ENCODE measurements around the gene PHF20. TPM values are rescaled to one million over a fixed set of nuclear protein-coding genes. Genes with fewer than 3 reads are reported as not detected.
A peak's percentile ranks its signal among the peaks of the same experiment; 100 is the strongest.

Gene PHF20
- total and polyA plus RNA-seq, 2 donors (not counting 3 experiments of a cell fraction or from before 2014, with no cell fraction given): 25.0 to 45.8 TPM

DNA sequence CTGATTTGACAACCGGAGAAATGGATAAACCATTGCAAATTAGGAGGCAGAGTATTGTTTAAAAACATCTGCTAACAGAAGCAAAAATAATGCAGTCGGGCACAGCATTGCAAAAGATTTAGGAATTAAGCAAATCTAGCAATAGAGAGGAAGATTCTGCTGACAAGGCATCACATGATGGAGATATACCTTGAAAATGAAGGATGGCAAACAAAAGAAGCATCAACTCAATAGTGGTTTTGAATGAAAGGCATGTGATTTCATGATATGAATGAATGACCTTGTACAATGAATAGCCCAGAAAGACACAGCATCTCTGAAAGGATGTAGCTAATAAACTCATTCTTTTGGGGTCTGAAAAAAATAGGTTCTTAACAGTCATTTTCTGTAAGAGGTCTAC, 21.2 kb upstream of the PHF20 start:
- H3K9me3 ChIP-seq (replicated peaks; ENCODE audit: control insufficient read depth, insufficient read depth, low read length): no peaks in the 10 kb centered on the region
- TF ChIP-seq, protein P1, sequence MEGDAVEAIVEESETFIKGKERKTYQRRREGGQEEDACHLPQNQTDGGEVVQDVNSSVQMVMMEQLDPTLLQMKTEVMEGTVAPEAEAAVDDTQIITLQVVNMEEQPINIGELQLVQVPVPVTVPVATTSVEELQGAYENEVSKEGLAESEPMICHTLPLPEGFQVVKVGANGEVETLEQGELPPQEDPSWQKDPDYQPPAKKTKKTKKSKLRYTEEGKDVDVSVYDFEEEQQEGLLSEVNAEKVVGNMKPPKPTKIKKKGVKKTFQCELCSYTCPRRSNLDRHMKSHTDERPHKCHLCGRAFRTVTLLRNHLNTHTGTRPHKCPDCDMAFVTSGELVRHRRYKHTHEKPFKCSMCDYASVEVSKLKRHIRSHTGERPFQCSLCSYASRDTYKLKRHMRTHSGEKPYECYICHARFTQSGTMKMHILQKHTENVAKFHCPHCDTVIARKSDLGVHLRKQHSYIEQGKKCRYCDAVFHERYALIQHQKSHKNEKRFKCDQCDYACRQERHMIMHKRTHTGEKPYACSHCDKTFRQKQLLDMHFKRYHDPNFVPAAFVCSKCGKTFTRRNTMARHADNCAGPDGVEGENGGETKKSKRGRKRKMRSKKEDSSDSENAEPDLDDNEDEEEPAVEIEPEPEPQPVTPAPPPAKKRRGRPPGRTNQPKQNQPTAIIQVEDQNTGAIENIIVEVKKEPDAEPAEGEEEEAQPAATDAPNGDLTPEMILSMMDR (IDR thresholded peaks at IDR 0.05; ENCODE audit: extremely low read depth in 1 of 2, insufficient read depth in 1 of 2, low read depth in 1 of 2, low read length in 2 of 2): no peak
- TF ChIP-seq POLR2AphosphoS5 (IDR thresholded peaks at IDR 0.05; ENCODE audit: insufficient read depth, low read depth, low read length) (no peak), POLR2A (IDR thresholded peaks at IDR 0.05; ENCODE audit: low read depth, low read length) (no peak)
- TF ChIP-seq, protein P2, sequence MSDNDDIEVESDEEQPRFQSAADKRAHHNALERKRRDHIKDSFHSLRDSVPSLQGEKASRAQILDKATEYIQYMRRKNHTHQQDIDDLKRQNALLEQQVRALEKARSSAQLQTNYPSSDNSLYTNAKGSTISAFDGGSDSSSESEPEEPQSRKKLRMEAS (IDR thresholded peaks at IDR 0.05; ENCODE audit: insufficient read depth, insufficient read length): no peak
- dilution Hi-C loops (cut with MboI; ENCODE audit: extremely low pct_ligation_motif_present, low sequenced_read_pairs): no loop called here
- H3K9ac ChIP-seq (replicated peaks; ENCODE audit: extremely low read depth, insufficient read depth, low read length): no peak overlapping the region
- H3K4me3 ChIP-seq (replicated peaks in 1 of 3; ENCODE audit: insufficient read depth in 1 of 3, low read depth in 1 of 3, low read length in 3 of 3): no peak overlapping the region
- ChIA-PET POLR2A (interaction anchor here (0.6 kb wide), 1 partner anchor 36 kb away, joined by 6 read pairs; no protein-coding TSS in a partner anchor), CTCF (no interaction called here)
- H3K27me3 ChIP-seq (ENCODE audit: control insufficient read depth in 2 of 2, insufficient read depth in 2 of 2, low read length in 2 of 2): peaks cover 0 to 11% of the 10 kb centered on the region in 2 experiments
- no peaks in the 10 kb centered on the region for H3K9me1 ChIP-seq (replicated peaks; ENCODE audit: control insufficient read depth, extremely low read depth, insufficient read depth, low read length)
- H3K27ac ChIP-seq (ENCODE audit: insufficient read depth, low read depth, low read length): no peak overlapping the region
- no peak overlapping the region for H2AFZ ChIP-seq (ENCODE audit: low read depth, low read length)
- H3K36me3 ChIP-seq (ENCODE audit: control insufficient read depth in 2 of 2, extremely low read depth in 1 of 2, insufficient read depth in 2 of 2, low read length in 2 of 2): no peaks in the 10 kb centered on the region
- intact Hi-C loops (cut with micrococcal nuclease): no loop called here
- no TSS peak for BruUV-seq (replicated peaks)
- no peak for DNase-seq (ENCODE audit: low read depth, low spot score)
- FAIRE-seq: peak; percentile 44
- H3K79me2 ChIP-seq (ENCODE audit: control insufficient read depth, insufficient read depth, low read length): no peaks in the 10 kb centered on the region
- no peak overlapping the region for H3K4me2 ChIP-seq (ENCODE audit: insufficient read depth, low read length)
- no peaks in the 10 kb centered on the region for H4K20me1 ChIP-seq (replicated peaks; ENCODE audit: control insufficient read depth, extremely low read depth, insufficient read depth, low read length)
- H3K4me1 ChIP-seq (ENCODE audit: control insufficient read depth, extremely low read depth, insufficient read depth, low read length): no peaks in the 10 kb centered on the region

DNA sequence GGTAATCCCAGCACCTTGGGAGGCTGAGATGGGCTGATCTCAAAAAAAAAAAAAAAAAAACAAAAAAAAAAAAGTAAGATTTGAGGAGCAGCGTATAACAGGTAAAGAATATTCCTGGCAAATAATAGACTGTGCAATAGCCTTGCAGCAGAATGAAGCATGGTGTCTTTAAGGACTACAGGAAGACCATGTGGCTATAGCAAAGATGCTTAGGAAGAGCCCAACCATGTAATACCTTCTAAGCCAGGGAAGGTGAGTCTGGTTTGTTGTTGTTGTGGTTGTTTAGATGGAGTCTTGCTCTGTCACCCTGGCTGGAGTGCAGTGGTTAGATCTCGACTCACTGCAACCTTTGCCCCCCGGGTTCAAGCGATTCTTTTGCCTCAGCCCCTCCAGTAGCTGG, 15.4 kb upstream of the PHF20 start:
- TF ChIP-seq JUN (IDR thresholded peaks at IDR 0.05; ENCODE audit: borderline replicate concordance, insufficient read depth, insufficient read length, low read depth): no peak
- TF ChIP-seq, protein P1 (IDR thresholded peaks at IDR 0.05; ENCODE audit: extremely low read depth in 1 of 2, insufficient read depth in 1 of 2, low read depth in 1 of 2, low read length in 2 of 2): no peak
- TF ChIP-seq POLR2AphosphoS5 (IDR thresholded peaks at IDR 0.05; ENCODE audit: insufficient read depth, low read depth, low read length): no peak
- TF ChIP-seq, protein P2 (IDR thresholded peaks at IDR 0.05; ENCODE audit: insufficient read depth, insufficient read length): no peak
- no peak for TF ChIP-seq MYC (IDR thresholded peaks at IDR 0.05; ENCODE audit: low read depth, low read length)
- no peak for TF ChIP-seq EZH2 (IDR thresholded peaks at IDR 0.05; ENCODE audit: borderline replicate concordance, low read depth, low read length, severe bottlenecking)
- TF ChIP-seq POLR2A (IDR thresholded peaks at IDR 0.05; ENCODE audit: low read depth, low read length): no peak
- TF ChIP-seq GATA2 (IDR thresholded peaks at IDR 0.05; ENCODE audit: insufficient read depth, insufficient read length, low read depth, low read length): no peak
- no peak for TF ChIP-seq FOS (IDR thresholded peaks at IDR 0.05; ENCODE audit: borderline replicate concordance, insufficient read depth, low read length)
- no TSS peak for BruUV-seq (replicated peaks)
- H3K27me3 ChIP-seq (ENCODE audit: control insufficient read depth in 2 of 2, insufficient read depth in 2 of 2, low read length in 2 of 2): no peaks in the 10 kb centered on the region
- H4K20me1 ChIP-seq (replicated peaks; ENCODE audit: control insufficient read depth, extremely low read depth, insufficient read depth, low read length): no peaks in the 10 kb centered on the region
- H3K9me1 ChIP-seq (replicated peaks; ENCODE audit: control insufficient read depth, extremely low read depth, insufficient read depth, low read length): no peaks in the 10 kb centered on the region
- no peak overlapping the region for H3K9ac ChIP-seq (replicated peaks; ENCODE audit: extremely low read depth, insufficient read depth, low read length)
- intact Hi-C loops (cut with micrococcal nuclease) (no loop called here), dilution Hi-C loops (cut with MboI; ENCODE audit: extremely low pct_ligation_motif_present, low sequenced_read_pairs) (no loop called here)
- no peaks in the 10 kb centered on the region for H3K36me3 ChIP-seq (ENCODE audit: control insufficient read depth in 2 of 2, extremely low read depth in 1 of 2, insufficient read depth in 2 of 2, low read length in 2 of 2)
- H3K79me2 ChIP-seq (ENCODE audit: control insufficient read depth, insufficient read depth, low read length): no peaks in the 10 kb centered on the region
- no peak overlapping the region for H3K4me2 ChIP-seq (ENCODE audit: insufficient read depth, low read length)
- H3K27ac ChIP-seq (ENCODE audit: insufficient read depth, low read depth, low read length): no peak overlapping the region
- ChIA-PET CTCF (no interaction called here), POLR2A (no interaction called here)
- DNase-seq (ENCODE audit: low read depth, low spot score) (no peak), FAIRE-seq (no peak)
- H3K4me3 ChIP-seq (replicated peaks in 1 of 3; ENCODE audit: insufficient read depth in 1 of 3, low read depth in 1 of 3, low read length in 3 of 3): no peak overlapping the region
- H3K9me3 ChIP-seq (replicated peaks; ENCODE audit: control insufficient read depth, insufficient read depth, low read length): no peaks in the 10 kb centered on the region
- no peak overlapping the region for H2AFZ ChIP-seq (ENCODE audit: low read depth, low read length)
- no peaks in the 10 kb centered on the region for H3K4me1 ChIP-seq (ENCODE audit: control insufficient read depth, extremely low read depth, insufficient read depth, low read length)
